Measurements from ENCODE around the gene NEDD9. TPM values are rescaled to one million over a fixed set of nuclear protein-coding genes. Genes with fewer than 3 reads are reported as not detected.

Gene NEDD9
- total RNA-seq, 1 donor from 2014 or later = 21.4 TPM

GRCh38 chr6:11196511-11197174 is 35.8 kb downstream of the NEDD9 start:
- Histone ChIP-seq H3K27me3 (ENCODE audit: control insufficient read depth in 3 of 3, insufficient read depth in 3 of 3, low read length in 3 of 3) (no peaks in the 10 kb centered on the region), H3K27ac (ENCODE audit: low read depth, low read length) (peak overlapping the region; percentile 42), H3K4me1 (ENCODE audit: control insufficient read depth in 3 of 3, insufficient read depth in 3 of 3, low read length in 3 of 3) (peaks cover 0 to 8% (median 7%) of the 10 kb centered on the region in 3 donors), H3K36me3 (ENCODE audit: control insufficient read depth in 3 of 3, insufficient read depth in 3 of 3, low read length in 3 of 3) (peaks cover 0 to 4% (median 2%) of the 10 kb centered on the region in 3 donors), H3K9ac (ENCODE audit: low read depth in 1 of 3, low read length in 3 of 3) (no peak overlapping the region), H3K4me3 (ENCODE audit: low read length in 3 of 3) (no peak overlapping the region), H3K9me3 (ENCODE audit: control insufficient read depth in 3 of 3, low read length in 3 of 3) (no peaks in the 10 kb centered on the region)

- Histone ChIP-seq H3K36me3 (ENCODE audit: control insufficient read depth in 3 of 3, insufficient read depth in 3 of 3, low read length in 3 of 3) (peaks cover 12 to 18% (median 13%) of the 10 kb centered on the region in 3 donors), H3K27me3 (ENCODE audit: control insufficient read depth in 3 of 3, insufficient read depth in 3 of 3, low read length in 3 of 3) (no peaks in the 10 kb centered on the region), H3K27ac (ENCODE audit: low read depth, low read length) (peak overlapping the region; percentile 42), H3K9me3 (ENCODE audit: control insufficient read depth in 3 of 3, low read length in 3 of 3) (no peaks in the 10 kb centered on the region), H3K4me1 (ENCODE audit: control insufficient read depth in 3 of 3, insufficient read depth in 3 of 3, low read length in 3 of 3) (peaks cover 0 to 8% (median 5%) of the 10 kb centered on the region in 3 donors), H3K4me3 (ENCODE audit: low read length in 3 of 3) (peak overlapping the region in 1 of 3 donors; percentile 9), H3K9ac (ENCODE audit: low read depth in 1 of 3, low read length in 3 of 3) (no peak overlapping the region)
Observed at GRCh38 chr6:11194356-11195218, 37.9 kb downstream of the NEDD9 start.

- Histone ChIP-seq H3K27me3 (ENCODE audit: control insufficient read depth in 3 of 3, insufficient read depth in 3 of 3, low read length in 3 of 3) (no peaks in the 10 kb centered on the region), H3K27ac (ENCODE audit: low read depth, low read length) (no peak overlapping the region), H3K4me1 (ENCODE audit: control insufficient read depth in 3 of 3, insufficient read depth in 3 of 3, low read length in 3 of 3) (peaks cover 0 to 8% (median 5%) of the 10 kb centered on the region in 3 donors), H3K9me3 (ENCODE audit: control insufficient read depth in 3 of 3, low read length in 3 of 3) (no peaks in the 10 kb centered on the region), H3K36me3 (ENCODE audit: control insufficient read depth in 3 of 3, insufficient read depth in 3 of 3, low read length in 3 of 3) (peaks cover 14 to 18% (median 16%) of the 10 kb centered on the region in 3 donors), H3K9ac (ENCODE audit: low read depth in 1 of 3, low read length in 3 of 3) (no peak overlapping the region), H3K4me3 (ENCODE audit: low read length in 3 of 3) (no peak overlapping the region)
Observed at GRCh38 chr6:11193434-11193833, 39.0 kb downstream of the NEDD9 start.

- Histone ChIP-seq H3K9me3 (ENCODE audit: control insufficient read depth in 3 of 3, low read length in 3 of 3) (no peaks in the 10 kb centered on the region), H3K27me3 (ENCODE audit: control insufficient read depth in 3 of 3, insufficient read depth in 3 of 3, low read length in 3 of 3) (no peaks in the 10 kb centered on the region), H3K27ac (ENCODE audit: low read depth, low read length) (no peak overlapping the region), H3K4me1 (ENCODE audit: control insufficient read depth in 3 of 3, insufficient read depth in 3 of 3, low read length in 3 of 3) (peaks cover 0 to 3% (median under 1%) of the 10 kb centered on the region in 3 donors), H3K36me3 (ENCODE audit: control insufficient read depth in 3 of 3, insufficient read depth in 3 of 3, low read length in 3 of 3) (peaks cover 14 to 25% (median 22%) of the 10 kb centered on the region in 3 donors), H3K9ac (ENCODE audit: low read depth in 1 of 3, low read length in 3 of 3) (no peak overlapping the region), H3K4me3 (ENCODE audit: low read length in 3 of 3) (no peak overlapping the region)
Observed at GRCh38 chr6:11192167-11192566, 40.3 kb downstream of the NEDD9 start.

GRCh38 chr6:11190625-11191245 is 41.7 kb downstream of the NEDD9 start:
- Histone ChIP-seq H3K4me3 (ENCODE audit: low read length in 3 of 3) (no peak overlapping the region), H3K4me1 (ENCODE audit: control insufficient read depth in 3 of 3, insufficient read depth in 3 of 3, low read length in 3 of 3) (no peaks in the 10 kb centered on the region), H3K9ac (ENCODE audit: low read depth in 1 of 3, low read length in 3 of 3) (no peak overlapping the region), H3K27ac (ENCODE audit: low read depth, low read length) (no peak overlapping the region), H3K9me3 (ENCODE audit: control insufficient read depth in 3 of 3, low read length in 3 of 3) (no peaks in the 10 kb centered on the region), H3K36me3 (ENCODE audit: control insufficient read depth in 3 of 3, insufficient read depth in 3 of 3, low read length in 3 of 3) (peaks cover 18 to 28% (median 24%) of the 10 kb centered on the region in 3 donors), H3K27me3 (ENCODE audit: control insufficient read depth in 3 of 3, insufficient read depth in 3 of 3, low read length in 3 of 3) (no peaks in the 10 kb centered on the region)

- no peak overlapping the region for H3K27ac ChIP-seq (ENCODE audit: low read depth, low read length)
- H3K36me3 ChIP-seq (ENCODE audit: control insufficient read depth in 3 of 3, insufficient read depth in 3 of 3, low read length in 3 of 3) = peaks cover 25 to 35% (median 30%) of the 10 kb centered on the region in 3 donors
- H3K27me3 ChIP-seq (ENCODE audit: control insufficient read depth in 3 of 3, insufficient read depth in 3 of 3, low read length in 3 of 3) = no peaks in the 10 kb centered on the region
- no peak overlapping the region for H3K9ac ChIP-seq (ENCODE audit: low read depth in 1 of 3, low read length in 3 of 3)
- H3K9me3 ChIP-seq (ENCODE audit: control insufficient read depth in 3 of 3, low read length in 3 of 3) = no peaks in the 10 kb centered on the region
- no peak overlapping the region for H3K4me3 ChIP-seq (ENCODE audit: low read length in 3 of 3)
- no peaks in the 10 kb centered on the region for H3K4me1 ChIP-seq (ENCODE audit: control insufficient read depth in 3 of 3, insufficient read depth in 3 of 3, low read length in 3 of 3)
Observed at GRCh38 chr6:11189865-11190624, 42.4 kb downstream of the NEDD9 start.

- H3K36me3 ChIP-seq (ENCODE audit: control insufficient read depth in 3 of 3, insufficient read depth in 3 of 3, low read length in 3 of 3) = peaks cover 30 to 39% (median 36%) of the 10 kb centered on the region in 3 donors
- H3K4me1 ChIP-seq (ENCODE audit: control insufficient read depth in 3 of 3, insufficient read depth in 3 of 3, low read length in 3 of 3) = no peaks in the 10 kb centered on the region
- H3K9me3 ChIP-seq (ENCODE audit: control insufficient read depth in 3 of 3, low read length in 3 of 3) = no peaks in the 10 kb centered on the region
- no peak overlapping the region for H3K27ac ChIP-seq (ENCODE audit: low read depth, low read length)
- no peak overlapping the region for H3K4me3 ChIP-seq (ENCODE audit: low read length in 3 of 3)
- no peak overlapping the region for H3K9ac ChIP-seq (ENCODE audit: low read depth in 1 of 3, low read length in 3 of 3)
- H3K27me3 ChIP-seq (ENCODE audit: control insufficient read depth in 3 of 3, insufficient read depth in 3 of 3, low read length in 3 of 3) = no peaks in the 10 kb centered on the region
Observed at GRCh38 chr6:11188161-11188915, 44.1 kb downstream of the NEDD9 start.

- Histone ChIP-seq H3K4me3 (ENCODE audit: low read length in 3 of 3) (no peak overlapping the region), H3K36me3 (ENCODE audit: control insufficient read depth in 3 of 3, insufficient read depth in 3 of 3, low read length in 3 of 3) (peaks cover 30 to 39% (median 36%) of the 10 kb centered on the region in 3 donors), H3K9me3 (ENCODE audit: control insufficient read depth in 3 of 3, low read length in 3 of 3) (no peaks in the 10 kb centered on the region)
Observed at GRCh38 chr6:11187301-11187700, 45.2 kb downstream of the NEDD9 start.

More at GRCh38 chr6:11187301-11187700, 45.2 kb downstream of the NEDD9 start:
- H3K27me3 ChIP-seq (ENCODE audit: control insufficient read depth in 3 of 3, insufficient read depth in 3 of 3, low read length in 3 of 3) = no peaks in the 10 kb centered on the region
- H3K27ac ChIP-seq (ENCODE audit: low read depth, low read length) = no peak overlapping the region
- no peak overlapping the region for H3K9ac ChIP-seq (ENCODE audit: low read depth in 1 of 3, low read length in 3 of 3)
- no peaks in the 10 kb centered on the region for H3K4me1 ChIP-seq (ENCODE audit: control insufficient read depth in 3 of 3, insufficient read depth in 3 of 3, low read length in 3 of 3)

All from skeletal muscle tissue (tissue), 4 donors.